Airway epithelial cell (primary cell): ENCODE measurements around the gene VN1R5. TPM values are rescaled to one million over a fixed set of nuclear protein-coding genes. Genes with fewer than 3 reads are reported as not detected.

Source experiments
- total RNA-seq: library from RNA; depleted of rRNA; stranded (reverse); fragments of >200 nt; gene quantifications from 2 replicates; pipeline ENCODE4 v1.2.3, GENCODE V29; 2015

VN1R5 gene
- total RNA-seq, result not detected in 2 replicates

DNA sequence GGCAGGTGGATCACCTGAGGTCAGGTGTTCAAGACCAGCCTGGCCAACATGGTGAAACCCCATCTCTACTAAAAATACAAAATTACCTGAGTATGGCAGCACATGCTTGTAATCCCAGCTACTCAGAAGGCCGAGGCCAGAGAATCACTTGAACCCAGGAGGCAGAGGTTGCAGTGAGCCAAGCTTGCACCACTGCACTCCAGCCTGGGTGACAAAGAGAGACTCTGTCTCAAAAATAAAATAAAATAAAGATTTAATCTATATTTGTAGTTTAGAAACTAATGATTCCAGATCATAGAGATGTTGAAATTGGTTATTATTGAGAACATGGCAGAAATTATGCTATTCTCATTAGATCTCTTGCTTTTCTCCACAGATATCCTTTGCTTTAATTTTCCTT, at the start of gene VN1R5:
Gene VN1R5, plus strand, starts transcription at position 301 of the 400 bp plus-strand sequence.

Other genes with a start within 250 kb of the VN1R5 start
- 2.6 and 5.9 TPM in 2 replicates for gene ZNF695, start 248.0 kb upstream of the VN1R5 start, total RNA-seq
- gene ZNF670, start 177.3 kb upstream of the VN1R5 start, total RNA-seq, result 1.1 and 3.1 TPM in 2 replicates
- gene ZNF669, start 151.7 kb upstream of the VN1R5 start, total RNA-seq, result 4.3 and 5.2 TPM in 2 replicates
- 12.8 and 14.0 TPM in 2 replicates for gene ZNF124, start 84.1 kb upstream of the VN1R5 start, total RNA-seq
- gene ZNF496, start 75.8 kb downstream of the VN1R5 start, total RNA-seq, result 24.8 and 24.9 TPM in 2 replicates
- gene NLRP3, start 160.1 kb downstream of the VN1R5 start, total RNA-seq, result not detected in 2 replicates
- not detected in 2 replicates for gene OR2B11, start 202.0 kb downstream of the VN1R5 start, total RNA-seq